ENCODE measurements around the gene DCBLD1.

The DCBLD1 gene

GRCh38 chr6:117557951-117558350, 75.5 kb downstream of the DCBLD1 start:
- Mint-ChIP-seq H3K9me3 (no peaks in the 10 kb centered on the region), H3K27ac (peak overlapping the region in 2 of 3 experiments; percentile 27 to 64), H3K4me3 (no peak overlapping the region), H3K36me3 (ENCODE audit: low read depth) (peaks cover 17% of the 10 kb centered on the region), H3K4me1 (peaks cover 5% of the 10 kb centered on the region), H3K27me3 (ENCODE audit: low read depth) (no peaks in the 10 kb centered on the region)
- no peak for TF ChIP-seq CTCF (IDR thresholded peaks at IDR 0.05; ENCODE audit: unreplicated experiment in 3 of 3)

- peaks cover 5% of the 10 kb centered on the region for H3K4me1 Mint-ChIP-seq
- peaks cover 19% of the 10 kb centered on the region for H3K36me3 Mint-ChIP-seq (ENCODE audit: low read depth)
- no peaks in the 10 kb centered on the region for H3K27me3 Mint-ChIP-seq (ENCODE audit: low read depth)
- no peak overlapping the region for H3K27ac Mint-ChIP-seq
- H3K4me3 Mint-ChIP-seq, result no peak overlapping the region
- no peaks in the 10 kb centered on the region for H3K9me3 Mint-ChIP-seq
- TF ChIP-seq CTCF (IDR thresholded peaks at IDR 0.05; ENCODE audit: unreplicated experiment in 3 of 3), result no peak
Observed at GRCh38 chr6:117558818-117559217, 76.3 kb downstream of the DCBLD1 start.

- H3K36me3 Mint-ChIP-seq (ENCODE audit: low read depth), result peaks cover 19% of the 10 kb centered on the region
- no peak overlapping the region for H3K4me3 Mint-ChIP-seq
- no peak overlapping the region for H3K27ac Mint-ChIP-seq
- no peaks in the 10 kb centered on the region for H3K27me3 Mint-ChIP-seq (ENCODE audit: low read depth)
- H3K9me3 Mint-ChIP-seq, result no peaks in the 10 kb centered on the region
- H3K4me1 Mint-ChIP-seq, result peaks cover 5% of the 10 kb centered on the region
- TF ChIP-seq CTCF (IDR thresholded peaks at IDR 0.05; ENCODE audit: unreplicated experiment in 3 of 3), result no peak
Observed at GRCh38 chr6:117559299-117559698, 76.8 kb downstream of the DCBLD1 start.

- H3K27me3 Mint-ChIP-seq (ENCODE audit: low read depth), result no peaks in the 10 kb centered on the region
Observed at GRCh38 chr6:117561128-117561527, 78.7 kb downstream of the DCBLD1 start.

GRCh38 chr6:117564681-117565080, 82.2 kb downstream of the DCBLD1 start:
- Mint-ChIP-seq H3K36me3 (ENCODE audit: low read depth) (peaks cover 47% of the 10 kb centered on the region), H3K27me3 (ENCODE audit: low read depth) (no peaks in the 10 kb centered on the region), H3K27ac (no peak overlapping the region), H3K4me1 (no peaks in the 10 kb centered on the region), H3K4me3 (no peak overlapping the region), H3K9me3 (no peaks in the 10 kb centered on the region)
- TF ChIP-seq CTCF (IDR thresholded peaks at IDR 0.05; ENCODE audit: unreplicated experiment in 3 of 3), result no peak

More at GRCh38 chr6:117561128-117561527, 78.7 kb downstream of the DCBLD1 start:
- H3K36me3 Mint-ChIP-seq (ENCODE audit: low read depth), result peaks cover 32% of the 10 kb centered on the region
- no peak for TF ChIP-seq CTCF (IDR thresholded peaks at IDR 0.05; ENCODE audit: unreplicated experiment in 3 of 3)
- peaks cover 5% of the 10 kb centered on the region for H3K4me1 Mint-ChIP-seq
- no peaks in the 10 kb centered on the region for H3K9me3 Mint-ChIP-seq
- no peak overlapping the region for H3K4me3 Mint-ChIP-seq
- no peak overlapping the region for H3K27ac Mint-ChIP-seq

GRCh38 chr6:117568247-117568646, 85.8 kb downstream of the DCBLD1 start:
- Mint-ChIP-seq H3K27me3 (ENCODE audit: low read depth) (no peaks in the 10 kb centered on the region), H3K4me1 (peaks cover 14% of the 10 kb centered on the region), H3K36me3 (ENCODE audit: low read depth) (peaks cover 52% of the 10 kb centered on the region), H3K9me3 (no peaks in the 10 kb centered on the region), H3K4me3 (no peak overlapping the region), H3K27ac (no peak overlapping the region)
- no peak for TF ChIP-seq CTCF (IDR thresholded peaks at IDR 0.05; ENCODE audit: unreplicated experiment in 3 of 3)

Measured in nephron (organoid).